ENCODE measurements around the gene RAD54L.
A peak's percentile ranks its signal among the peaks of the same experiment; 100 is the strongest.

DNA sequence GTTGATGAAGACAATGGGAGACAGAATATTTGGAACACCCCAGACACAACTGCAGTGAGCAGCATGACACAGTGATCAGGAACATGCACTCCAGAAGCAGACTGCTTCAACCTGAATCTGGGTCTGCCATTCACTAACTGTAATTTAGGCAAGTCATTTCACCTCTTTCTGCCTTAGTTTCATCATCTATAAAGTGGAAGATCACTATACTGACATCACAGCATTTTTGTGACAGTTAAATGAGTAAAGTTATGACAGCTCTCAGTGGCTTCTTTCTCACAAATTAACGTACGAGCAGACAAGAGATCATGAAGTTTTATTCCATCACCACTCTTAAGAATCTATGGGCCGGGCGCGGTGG, 41.6 kb downstream of the RAD54L start:
- TF ChIP-seq POLR2A (IDR thresholded peaks at IDR 0.05; ENCODE audit: low read depth, low read length) (0 out of 2 replicates have a peak, but pooled peaks have one; percentile 33), TAF1 (IDR thresholded peaks at IDR 0.05; ENCODE audit: low read depth, low read length) (no peak), POLR2AphosphoS5 (IDR thresholded peaks at IDR 0.05; ENCODE audit: low read depth, low read length) (no peak), POU2F2 (IDR thresholded peaks at IDR 0.05; ENCODE audit: low read depth, low read length) (no peak), PAX5 (IDR thresholded peaks at IDR 0.05; ENCODE audit: insufficient read depth, low read length, severe bottlenecking) (no peak)

Data from GM12891 (cell line).